ENCODE data around the gene CFAP157.

The CFAP157 gene

GRCh38 chr9:127762111-127762676 lies 55.4 kb downstream of the CFAP157 start:
- DNase-seq (ENCODE audit: low read depth) = no peak

- DNase-seq (ENCODE audit: low read depth) = no peak
These were observed 57.2 kb downstream of the CFAP157 start for GRCh38 chr9:127763918-127764384.

- no peak for DNase-seq (ENCODE audit: low read depth)
These were observed 58.6 kb downstream of the CFAP157 start for GRCh38 chr9:127765418-127765817.
